ENCODE results near the gene TTC4.

DNA sequence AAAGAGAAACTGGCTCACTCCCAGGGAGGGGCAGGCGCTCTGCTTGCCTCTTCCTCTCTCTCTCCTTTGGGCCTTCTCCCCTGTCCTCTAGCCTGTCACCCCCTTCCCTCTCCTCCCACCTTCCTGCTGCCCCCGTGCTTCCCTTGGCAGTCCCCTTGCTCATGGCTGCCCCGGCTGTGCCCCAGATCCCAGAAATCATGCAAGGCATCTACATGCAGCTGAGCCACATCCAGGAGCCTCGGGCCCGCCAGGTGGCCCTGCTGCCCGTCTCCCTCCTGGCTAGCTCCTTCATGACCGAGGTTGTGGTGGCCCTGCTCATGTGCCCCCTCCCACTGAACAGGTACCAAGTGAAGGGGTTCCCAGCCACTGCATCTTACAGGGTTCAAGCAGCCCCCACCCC is 36.0 kb upstream of the TTC4 start:
- TF ChIP-seq, protein P1, sequence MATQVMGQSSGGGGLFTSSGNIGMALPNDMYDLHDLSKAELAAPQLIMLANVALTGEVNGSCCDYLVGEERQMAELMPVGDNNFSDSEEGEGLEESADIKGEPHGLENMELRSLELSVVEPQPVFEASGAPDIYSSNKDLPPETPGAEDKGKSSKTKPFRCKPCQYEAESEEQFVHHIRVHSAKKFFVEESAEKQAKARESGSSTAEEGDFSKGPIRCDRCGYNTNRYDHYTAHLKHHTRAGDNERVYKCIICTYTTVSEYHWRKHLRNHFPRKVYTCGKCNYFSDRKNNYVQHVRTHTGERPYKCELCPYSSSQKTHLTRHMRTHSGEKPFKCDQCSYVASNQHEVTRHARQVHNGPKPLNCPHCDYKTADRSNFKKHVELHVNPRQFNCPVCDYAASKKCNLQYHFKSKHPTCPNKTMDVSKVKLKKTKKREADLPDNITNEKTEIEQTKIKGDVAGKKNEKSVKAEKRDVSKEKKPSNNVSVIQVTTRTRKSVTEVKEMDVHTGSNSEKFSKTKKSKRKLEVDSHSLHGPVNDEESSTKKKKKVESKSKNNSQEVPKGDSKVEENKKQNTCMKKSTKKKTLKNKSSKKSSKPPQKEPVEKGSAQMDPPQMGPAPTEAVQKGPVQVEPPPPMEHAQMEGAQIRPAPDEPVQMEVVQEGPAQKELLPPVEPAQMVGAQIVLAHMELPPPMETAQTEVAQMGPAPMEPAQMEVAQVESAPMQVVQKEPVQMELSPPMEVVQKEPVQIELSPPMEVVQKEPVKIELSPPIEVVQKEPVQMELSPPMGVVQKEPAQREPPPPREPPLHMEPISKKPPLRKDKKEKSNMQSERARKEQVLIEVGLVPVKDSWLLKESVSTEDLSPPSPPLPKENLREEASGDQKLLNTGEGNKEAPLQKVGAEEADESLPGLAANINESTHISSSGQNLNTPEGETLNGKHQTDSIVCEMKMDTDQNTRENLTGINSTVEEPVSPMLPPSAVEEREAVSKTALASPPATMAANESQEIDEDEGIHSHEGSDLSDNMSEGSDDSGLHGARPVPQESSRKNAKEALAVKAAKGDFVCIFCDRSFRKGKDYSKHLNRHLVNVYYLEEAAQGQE (IDR thresholded peaks at IDR 0.05; ENCODE audit: low read depth, low read length): no peak
- TF ChIP-seq, protein P2, sequence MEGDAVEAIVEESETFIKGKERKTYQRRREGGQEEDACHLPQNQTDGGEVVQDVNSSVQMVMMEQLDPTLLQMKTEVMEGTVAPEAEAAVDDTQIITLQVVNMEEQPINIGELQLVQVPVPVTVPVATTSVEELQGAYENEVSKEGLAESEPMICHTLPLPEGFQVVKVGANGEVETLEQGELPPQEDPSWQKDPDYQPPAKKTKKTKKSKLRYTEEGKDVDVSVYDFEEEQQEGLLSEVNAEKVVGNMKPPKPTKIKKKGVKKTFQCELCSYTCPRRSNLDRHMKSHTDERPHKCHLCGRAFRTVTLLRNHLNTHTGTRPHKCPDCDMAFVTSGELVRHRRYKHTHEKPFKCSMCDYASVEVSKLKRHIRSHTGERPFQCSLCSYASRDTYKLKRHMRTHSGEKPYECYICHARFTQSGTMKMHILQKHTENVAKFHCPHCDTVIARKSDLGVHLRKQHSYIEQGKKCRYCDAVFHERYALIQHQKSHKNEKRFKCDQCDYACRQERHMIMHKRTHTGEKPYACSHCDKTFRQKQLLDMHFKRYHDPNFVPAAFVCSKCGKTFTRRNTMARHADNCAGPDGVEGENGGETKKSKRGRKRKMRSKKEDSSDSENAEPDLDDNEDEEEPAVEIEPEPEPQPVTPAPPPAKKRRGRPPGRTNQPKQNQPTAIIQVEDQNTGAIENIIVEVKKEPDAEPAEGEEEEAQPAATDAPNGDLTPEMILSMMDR (IDR thresholded peaks at IDR 0.05): no peak
- TF ChIP-seq SIN3A (IDR thresholded peaks at IDR 0.05; ENCODE audit: borderline replicate concordance, low read depth, low read length): no peak
- TF ChIP-seq CHD2 (IDR thresholded peaks at IDR 0.05; ENCODE audit: low read length, partially characterized antibody): no peak
- TF ChIP-seq POLR2AphosphoS5 (IDR thresholded peaks at IDR 0.05; ENCODE audit: low read depth, low read length): no peak
- no peak for TF ChIP-seq TAF1 (IDR thresholded peaks at IDR 0.05; ENCODE audit: borderline replicate concordance, low read depth, low read length)
- TF ChIP-seq, protein P3, sequence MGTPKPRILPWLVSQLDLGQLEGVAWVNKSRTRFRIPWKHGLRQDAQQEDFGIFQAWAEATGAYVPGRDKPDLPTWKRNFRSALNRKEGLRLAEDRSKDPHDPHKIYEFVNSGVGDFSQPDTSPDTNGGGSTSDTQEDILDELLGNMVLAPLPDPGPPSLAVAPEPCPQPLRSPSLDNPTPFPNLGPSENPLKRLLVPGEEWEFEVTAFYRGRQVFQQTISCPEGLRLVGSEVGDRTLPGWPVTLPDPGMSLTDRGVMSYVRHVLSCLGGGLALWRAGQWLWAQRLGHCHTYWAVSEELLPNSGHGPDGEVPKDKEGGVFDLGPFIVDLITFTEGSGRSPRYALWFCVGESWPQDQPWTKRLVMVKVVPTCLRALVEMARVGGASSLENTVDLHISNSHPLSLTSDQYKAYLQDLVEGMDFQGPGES (IDR thresholded peaks at IDR 0.05; ENCODE audit: low read depth, low read length): no peak
- no peak for TF ChIP-seq RFX5 (IDR thresholded peaks at IDR 0.05; ENCODE audit: low read length)
- TF ChIP-seq RAD21 (IDR thresholded peaks at IDR 0.05; ENCODE audit: low read length): no peak
- TF ChIP-seq, protein P4, sequence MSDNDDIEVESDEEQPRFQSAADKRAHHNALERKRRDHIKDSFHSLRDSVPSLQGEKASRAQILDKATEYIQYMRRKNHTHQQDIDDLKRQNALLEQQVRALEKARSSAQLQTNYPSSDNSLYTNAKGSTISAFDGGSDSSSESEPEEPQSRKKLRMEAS (IDR thresholded peaks at IDR 0.05; ENCODE audit: low read depth): no peak
